HepG2 (cell line): ENCODE results near the gene PRMT6. TPM values are rescaled to one million over a fixed set of nuclear protein-coding genes. Genes with fewer than 3 reads are reported as not detected.

Experiments used
- DNMT1 ChIP-seq: sonication (generic); formaldehyde crosslinking; IDR thresholded peaks from 2 replicates; pipeline ENCODE4 v1.5.1; 2020; ENCODE audit warnings: mild to moderate bottlenecking, missing genetic modification reagents
- NR3C1 ChIP-seq: sonication (generic); formaldehyde crosslinking; IDR thresholded peaks from 2 replicates; pipeline ENCODE4 v1.4.0; 2020; ENCODE audit warnings: missing genetic modification reagents
- PHF21A ChIP-seq: sonication (generic); formaldehyde crosslinking; IDR thresholded peaks from 2 replicates; pipeline ENCODE4 v1.5.0; 2020; ENCODE audit warnings: mild to moderate bottlenecking, missing genetic modification reagents
- RFX1 ChIP-seq: fragments of 450-650 bp; IDR thresholded peaks from 2 replicates; pipeline ENCODE4 v1.6.1; 2017
- RXRB ChIP-seq: IDR thresholded peaks from 2 replicates; pipeline ENCODE4 v1.6.1; 2016; ENCODE audit warnings: borderline replicate concordance, missing genetic modification reagents, missing compliant biosample characterization
- SIX4 ChIP-seq: sonication (generic); formaldehyde crosslinking; IDR thresholded peaks from 2 replicates; pipeline ENCODE4 v1.4.0; 2020; ENCODE audit warnings: missing genetic modification reagents
- SNAPC2 ChIP-seq: sonication (generic); formaldehyde crosslinking; IDR thresholded peaks from 2 replicates; pipeline ENCODE4 v1.8.1; 2022; ENCODE audit warnings: mild to moderate bottlenecking, missing genetic modification reagents
- SP5 ChIP-seq: IDR thresholded peaks from 2 replicates; pipeline ENCODE4 v1.6.1; 2016; ENCODE audit warnings: low read depth, borderline replicate concordance
- TRIM24 ChIP-seq: sonication (generic); formaldehyde crosslinking; IDR thresholded peaks from 2 replicates; pipeline ENCODE4 v1.8.0; 2022; ENCODE audit warnings: mild to moderate bottlenecking, missing genetic modification reagents
- ZNF253 ChIP-seq: sonication (generic); formaldehyde crosslinking; IDR thresholded peaks from 2 replicates; pipeline ENCODE4 v1.8.0; 2022; ENCODE audit warnings: mild to moderate bottlenecking, missing genetic modification reagents, borderline replicate concordance
- ZNF747 ChIP-seq: sonication (generic); formaldehyde crosslinking; IDR thresholded peaks from 2 replicates; pipeline ENCODE4 v1.8.1; 2023; ENCODE audit warnings: missing genetic modification reagents, mild to moderate bottlenecking, borderline replicate concordance
- polyA plus RNA-seq, 8 experiments: library from polyadenylated mRNA; depleted of rRNA in 3 of 8; stranded (reverse) in 7 of 8; unstranded in 1 of 8; fragments of >200 nt; fragmentation: Illumina TruSeq in 4 of 8; extraction: Trizol in 4 of 8; gene quantifications; 2 replicates each; pipeline versions ENCODE4 v1.2.1 to v1.2.3, GENCODE V29; 2011 to 2016; ENCODE audit warnings: low read depth in 4 of 8, missing spikeins in 1 of 8, mixed read lengths in 1 of 8; ENCODE audit not compliant: insufficient read depth in 1 of 8
- total RNA-seq, 5 experiments: library from RNA; depleted of rRNA; stranded (reverse); fragments of >200 nt; fragmentation: Illumina TruSeq; extraction: Trizol; gene quantifications; 2 replicates each; pipeline ENCODE4 v1.2.3, GENCODE V29; 2016; ENCODE audit warnings: low read depth in 1 of 5
- TF ChIP-seq, protein P1 (sequence below): sonication (generic); formaldehyde crosslinking; IDR thresholded peaks from 2 replicates; pipeline ENCODE4 v1.4.0; 2020; ENCODE audit warnings: missing genetic modification reagents
- TF ChIP-seq, protein P2 (sequence below): IDR thresholded peaks from 2 replicates; pipeline ENCODE4 v1.6.1; 2016; ENCODE audit warnings: low read depth, control low read depth
- TF ChIP-seq, protein P3 (sequence below): sonication (generic); formaldehyde crosslinking; IDR thresholded peaks from 2 replicates; pipeline ENCODE4 v1.4.0; 2020; ENCODE audit warnings: missing genetic modification reagents, borderline replicate concordance
- TF ChIP-seq, protein P4 (sequence below): IDR thresholded peaks from 2 replicates; pipeline ENCODE4 v1.6.1; 2016; ENCODE audit warnings: low read depth
- TF ChIP-seq, protein P5 (sequence below): sonication (generic); formaldehyde crosslinking; IDR thresholded peaks from 2 replicates; pipeline ENCODE4 v1.5.0; 2020; ENCODE audit warnings: missing genetic modification reagents

Gene PRMT6
- total and polyA plus RNA-seq, 2 of the 13 experiments (the other 11 are each of a cell fraction or from before 2014, with no cell fraction given) = 8.1 to 15.8 TPM

DNA sequence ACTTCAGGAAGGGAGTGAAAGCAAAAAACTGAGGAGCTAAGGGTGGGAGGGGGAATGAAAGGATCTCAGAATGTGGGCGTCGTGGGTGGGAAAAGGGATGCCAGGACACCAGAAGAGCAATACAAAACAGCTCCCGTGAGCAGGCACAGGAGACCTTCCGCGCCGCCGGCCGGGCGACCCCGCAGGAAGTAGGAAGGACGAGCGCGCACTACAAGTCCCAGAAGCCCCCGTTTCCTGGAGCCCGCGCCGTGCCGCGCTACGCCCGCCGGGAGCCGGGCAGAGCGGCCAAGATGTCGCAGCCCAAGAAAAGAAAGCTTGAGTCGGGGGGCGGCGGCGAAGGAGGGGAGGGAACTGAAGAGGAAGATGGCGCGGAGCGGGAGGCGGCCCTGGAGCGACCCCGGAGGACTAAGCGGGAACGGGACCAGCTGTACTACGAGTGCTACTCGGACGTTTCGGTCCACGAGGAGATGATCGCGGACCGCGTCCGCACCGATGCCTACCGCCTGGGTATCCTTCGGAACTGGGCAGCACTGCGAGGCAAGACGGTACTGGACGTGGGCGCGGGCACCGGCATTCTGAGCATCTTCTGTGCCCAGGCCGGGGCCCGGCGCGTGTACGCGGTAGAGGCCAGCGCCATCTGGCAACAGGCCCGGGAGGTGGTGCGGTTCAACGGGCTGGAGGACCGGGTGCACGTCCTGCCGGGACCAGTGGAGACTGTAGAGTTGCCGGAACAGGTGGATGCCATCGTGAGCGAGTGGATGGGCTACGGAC is at the start of gene PRMT6 (continued):
- TF ChIP-seq, protein P1, sequence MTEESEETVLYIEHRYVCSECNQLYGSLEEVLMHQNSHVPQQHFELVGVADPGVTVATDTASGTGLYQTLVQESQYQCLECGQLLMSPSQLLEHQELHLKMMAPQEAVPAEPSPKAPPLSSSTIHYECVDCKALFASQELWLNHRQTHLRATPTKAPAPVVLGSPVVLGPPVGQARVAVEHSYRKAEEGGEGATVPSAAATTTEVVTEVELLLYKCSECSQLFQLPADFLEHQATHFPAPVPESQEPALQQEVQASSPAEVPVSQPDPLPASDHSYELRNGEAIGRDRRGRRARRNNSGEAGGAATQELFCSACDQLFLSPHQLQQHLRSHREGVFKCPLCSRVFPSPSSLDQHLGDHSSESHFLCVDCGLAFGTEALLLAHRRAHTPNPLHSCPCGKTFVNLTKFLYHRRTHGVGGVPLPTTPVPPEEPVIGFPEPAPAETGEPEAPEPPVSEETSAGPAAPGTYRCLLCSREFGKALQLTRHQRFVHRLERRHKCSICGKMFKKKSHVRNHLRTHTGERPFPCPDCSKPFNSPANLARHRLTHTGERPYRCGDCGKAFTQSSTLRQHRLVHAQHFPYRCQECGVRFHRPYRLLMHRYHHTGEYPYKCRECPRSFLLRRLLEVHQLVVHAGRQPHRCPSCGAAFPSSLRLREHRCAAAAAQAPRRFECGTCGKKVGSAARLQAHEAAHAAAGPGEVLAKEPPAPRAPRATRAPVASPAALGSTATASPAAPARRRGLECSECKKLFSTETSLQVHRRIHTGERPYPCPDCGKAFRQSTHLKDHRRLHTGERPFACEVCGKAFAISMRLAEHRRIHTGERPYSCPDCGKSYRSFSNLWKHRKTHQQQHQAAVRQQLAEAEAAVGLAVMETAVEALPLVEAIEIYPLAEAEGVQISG (CRISPR knock-in tag) = peak; percentile 89
- TF ChIP-seq SNAPC2 (CRISPR knock-in tag) (no peak), PHF21A (CRISPR knock-in tag) (no peak), ZNF253 (CRISPR knock-in tag) (no peak), RFX1 (no peak), TRIM24 (CRISPR knock-in tag) (no peak), RXRB (CRISPR knock-in tag) (no peak), ZNF747 (CRISPR knock-in tag) (no peak; the same call in 1 of the 2 replicates), DNMT1 (CRISPR knock-in tag) (no peak), NR3C1 (no peak), SIX4 (CRISPR knock-in tag) (no peak), SP5 (CRISPR knock-in tag) (no peak)
- TF ChIP-seq, protein P2, sequence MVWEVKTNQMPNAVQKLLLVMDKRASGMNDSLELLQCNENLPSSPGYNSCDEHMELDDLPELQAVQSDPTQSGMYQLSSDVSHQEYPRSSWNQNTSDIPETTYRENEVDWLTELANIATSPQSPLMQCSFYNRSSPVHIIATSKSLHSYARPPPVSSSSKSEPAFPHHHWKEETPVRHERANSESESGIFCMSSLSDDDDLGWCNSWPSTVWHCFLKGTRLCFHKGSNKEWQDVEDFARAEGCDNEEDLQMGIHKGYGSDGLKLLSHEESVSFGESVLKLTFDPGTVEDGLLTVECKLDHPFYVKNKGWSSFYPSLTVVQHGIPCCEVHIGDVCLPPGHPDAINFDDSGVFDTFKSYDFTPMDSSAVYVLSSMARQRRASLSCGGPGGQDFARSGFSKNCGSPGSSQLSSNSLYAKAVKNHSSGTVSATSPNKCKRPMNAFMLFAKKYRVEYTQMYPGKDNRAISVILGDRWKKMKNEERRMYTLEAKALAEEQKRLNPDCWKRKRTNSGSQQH (CRISPR knock-in tag) = no peak
- TF ChIP-seq, protein P3, sequence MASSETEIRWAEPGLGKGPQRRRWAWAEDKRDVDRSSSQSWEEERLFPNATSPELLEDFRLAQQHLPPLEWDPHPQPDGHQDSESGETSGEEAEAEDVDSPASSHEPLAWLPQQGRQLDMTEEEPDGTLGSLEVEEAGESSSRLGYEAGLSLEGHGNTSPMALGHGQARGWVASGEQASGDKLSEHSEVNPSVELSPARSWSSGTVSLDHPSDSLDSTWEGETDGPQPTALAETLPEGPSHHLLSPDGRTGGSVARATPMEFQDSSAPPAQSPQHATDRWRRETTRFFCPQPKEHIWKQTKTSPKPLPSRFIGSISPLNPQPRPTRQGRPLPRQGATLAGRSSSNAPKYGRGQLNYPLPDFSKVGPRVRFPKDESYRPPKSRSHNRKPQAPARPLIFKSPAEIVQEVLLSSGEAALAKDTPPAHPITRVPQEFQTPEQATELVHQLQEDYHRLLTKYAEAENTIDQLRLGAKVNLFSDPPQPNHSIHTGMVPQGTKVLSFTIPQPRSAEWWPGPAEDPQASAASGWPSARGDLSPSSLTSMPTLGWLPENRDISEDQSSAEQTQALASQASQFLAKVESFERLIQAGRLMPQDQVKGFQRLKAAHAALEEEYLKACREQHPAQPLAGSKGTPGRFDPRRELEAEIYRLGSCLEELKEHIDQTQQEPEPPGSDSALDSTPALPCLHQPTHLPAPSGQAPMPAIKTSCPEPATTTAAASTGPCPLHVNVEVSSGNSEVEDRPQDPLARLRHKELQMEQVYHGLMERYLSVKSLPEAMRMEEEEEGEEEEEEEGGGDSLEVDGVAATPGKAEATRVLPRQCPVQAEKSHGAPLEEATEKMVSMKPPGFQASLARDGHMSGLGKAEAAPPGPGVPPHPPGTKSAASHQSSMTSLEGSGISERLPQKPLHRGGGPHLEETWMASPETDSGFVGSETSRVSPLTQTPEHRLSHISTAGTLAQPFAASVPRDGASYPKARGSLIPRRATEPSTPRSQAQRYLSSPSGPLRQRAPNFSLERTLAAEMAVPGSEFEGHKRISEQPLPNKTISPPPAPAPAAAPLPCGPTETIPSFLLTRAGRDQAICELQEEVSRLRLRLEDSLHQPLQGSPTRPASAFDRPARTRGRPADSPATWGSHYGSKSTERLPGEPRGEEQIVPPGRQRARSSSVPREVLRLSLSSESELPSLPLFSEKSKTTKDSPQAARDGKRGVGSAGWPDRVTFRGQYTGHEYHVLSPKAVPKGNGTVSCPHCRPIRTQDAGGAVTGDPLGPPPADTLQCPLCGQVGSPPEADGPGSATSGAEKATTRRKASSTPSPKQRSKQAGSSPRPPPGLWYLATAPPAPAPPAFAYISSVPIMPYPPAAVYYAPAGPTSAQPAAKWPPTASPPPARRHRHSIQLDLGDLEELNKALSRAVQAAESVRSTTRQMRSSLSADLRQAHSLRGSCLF (CRISPR knock-in tag) = no peak
- TF ChIP-seq, protein P4, sequence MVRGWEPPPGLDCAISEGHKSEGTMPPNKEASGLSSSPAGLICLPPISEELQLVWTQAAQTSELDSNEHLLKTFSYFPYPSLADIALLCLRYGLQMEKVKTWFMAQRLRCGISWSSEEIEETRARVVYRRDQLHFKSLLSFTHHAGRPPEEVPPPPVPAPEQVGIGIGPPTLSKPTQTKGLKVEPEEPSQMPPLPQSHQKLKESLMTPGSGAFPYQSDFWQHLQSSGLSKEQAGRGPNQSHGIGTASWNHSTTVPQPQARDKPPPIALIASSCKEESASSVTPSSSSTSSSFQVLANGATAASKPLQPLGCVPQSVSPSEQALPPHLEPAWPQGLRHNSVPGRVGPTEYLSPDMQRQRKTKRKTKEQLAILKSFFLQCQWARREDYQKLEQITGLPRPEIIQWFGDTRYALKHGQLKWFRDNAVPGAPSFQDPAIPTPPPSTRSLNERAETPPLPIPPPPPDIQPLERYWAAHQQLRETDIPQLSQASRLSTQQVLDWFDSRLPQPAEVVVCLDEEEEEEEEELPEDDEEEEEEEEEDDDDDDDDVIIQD (CRISPR knock-in tag) = no peak
- TF ChIP-seq, protein P5, sequence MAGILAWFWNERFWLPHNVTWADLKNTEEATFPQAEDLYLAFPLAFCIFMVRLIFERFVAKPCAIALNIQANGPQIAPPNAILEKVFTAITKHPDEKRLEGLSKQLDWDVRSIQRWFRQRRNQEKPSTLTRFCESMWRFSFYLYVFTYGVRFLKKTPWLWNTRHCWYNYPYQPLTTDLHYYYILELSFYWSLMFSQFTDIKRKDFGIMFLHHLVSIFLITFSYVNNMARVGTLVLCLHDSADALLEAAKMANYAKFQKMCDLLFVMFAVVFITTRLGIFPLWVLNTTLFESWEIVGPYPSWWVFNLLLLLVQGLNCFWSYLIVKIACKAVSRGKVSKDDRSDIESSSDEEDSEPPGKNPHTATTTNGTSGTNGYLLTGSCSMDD = no peak
